Measurements from ENCODE around the gene MORN2.

Gene MORN2

DNA sequence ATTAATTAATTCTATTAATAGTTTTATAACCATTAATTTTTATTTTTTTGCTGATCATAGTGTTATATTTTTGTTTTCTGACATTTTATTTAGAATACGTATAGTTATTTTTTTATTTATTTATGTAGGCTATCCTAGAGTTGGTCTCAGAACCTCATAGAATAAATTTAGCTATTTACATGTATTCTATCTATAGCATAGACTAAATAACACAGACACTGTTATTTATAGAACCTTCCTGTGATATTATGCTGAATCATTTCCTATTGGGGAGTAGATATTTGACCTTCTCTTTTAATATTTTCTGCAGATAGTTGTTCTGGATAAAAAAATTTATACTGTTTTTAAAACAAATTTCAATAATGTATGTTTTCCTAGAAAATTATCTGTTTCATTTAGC is 34.1 kb downstream of the MORN2 start:
- H3K4me2 ChIP-seq (ENCODE audit: insufficient read depth, low read length): no peak overlapping the region
- no peak overlapping the region for H3K4me3 ChIP-seq (ENCODE audit: low read depth in 1 of 2, low read length in 2 of 2)
- TF ChIP-seq, protein P1, sequence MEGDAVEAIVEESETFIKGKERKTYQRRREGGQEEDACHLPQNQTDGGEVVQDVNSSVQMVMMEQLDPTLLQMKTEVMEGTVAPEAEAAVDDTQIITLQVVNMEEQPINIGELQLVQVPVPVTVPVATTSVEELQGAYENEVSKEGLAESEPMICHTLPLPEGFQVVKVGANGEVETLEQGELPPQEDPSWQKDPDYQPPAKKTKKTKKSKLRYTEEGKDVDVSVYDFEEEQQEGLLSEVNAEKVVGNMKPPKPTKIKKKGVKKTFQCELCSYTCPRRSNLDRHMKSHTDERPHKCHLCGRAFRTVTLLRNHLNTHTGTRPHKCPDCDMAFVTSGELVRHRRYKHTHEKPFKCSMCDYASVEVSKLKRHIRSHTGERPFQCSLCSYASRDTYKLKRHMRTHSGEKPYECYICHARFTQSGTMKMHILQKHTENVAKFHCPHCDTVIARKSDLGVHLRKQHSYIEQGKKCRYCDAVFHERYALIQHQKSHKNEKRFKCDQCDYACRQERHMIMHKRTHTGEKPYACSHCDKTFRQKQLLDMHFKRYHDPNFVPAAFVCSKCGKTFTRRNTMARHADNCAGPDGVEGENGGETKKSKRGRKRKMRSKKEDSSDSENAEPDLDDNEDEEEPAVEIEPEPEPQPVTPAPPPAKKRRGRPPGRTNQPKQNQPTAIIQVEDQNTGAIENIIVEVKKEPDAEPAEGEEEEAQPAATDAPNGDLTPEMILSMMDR (IDR thresholded peaks at IDR 0.05; ENCODE audit: borderline replicate concordance, extremely low read depth, low read length, poor library complexity, severe bottlenecking): no peak
- no peak for TF ChIP-seq EZH2 (IDR thresholded peaks at IDR 0.05; ENCODE audit: borderline replicate concordance, low read depth, low read length, severe bottlenecking)
- no peak overlapping the region for H3K27ac ChIP-seq (ENCODE audit: low read length)
- no peak overlapping the region for H3K9ac ChIP-seq (ENCODE audit: low read depth, low read length)
- no peaks in the 10 kb centered on the region for H4K20me1 ChIP-seq (ENCODE audit: insufficient read depth, low read length)
- no peaks in the 10 kb centered on the region for H3K4me1 ChIP-seq (ENCODE audit: insufficient read depth, low read length)
- H3K27me3 ChIP-seq (ENCODE audit: insufficient read depth, low read length, poor library complexity): no peaks in the 10 kb centered on the region
- DNase-seq (no peak), ATAC-seq (ENCODE audit: insufficient read depth, low read depth) (no peak)
- no peaks in the 10 kb centered on the region for H3K79me2 ChIP-seq (ENCODE audit: insufficient read depth, low read length)
- H2AFZ ChIP-seq (ENCODE audit: low read depth, low read length): no peak overlapping the region
- H3K9me3 ChIP-seq (ENCODE audit: insufficient read depth, low read length, severe bottlenecking): no peaks in the 10 kb centered on the region
- H3K36me3 ChIP-seq (ENCODE audit: insufficient read depth, low read length): no peaks in the 10 kb centered on the region

DNA sequence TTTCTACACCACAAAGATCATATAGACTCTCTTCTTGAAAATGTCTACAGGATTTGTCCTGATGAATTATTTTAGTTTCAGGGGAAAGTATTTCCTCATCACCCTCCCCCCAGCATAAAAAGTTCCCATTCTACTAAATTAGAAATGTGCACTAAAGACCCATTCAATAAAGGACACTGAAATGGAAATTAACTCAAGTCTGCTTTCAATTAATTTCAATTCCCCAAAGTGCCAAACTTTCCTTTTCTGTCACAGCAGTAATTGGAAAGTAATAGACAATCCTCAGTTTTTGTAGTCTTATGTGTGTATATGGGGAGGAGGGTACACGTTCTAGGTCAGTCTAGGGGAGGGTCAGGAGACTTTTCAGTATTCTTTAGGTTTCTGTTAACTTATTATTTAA is 35.4 kb downstream of the MORN2 start:
- no peak for TF ChIP-seq EZH2 (IDR thresholded peaks at IDR 0.05; ENCODE audit: borderline replicate concordance, low read depth, low read length, severe bottlenecking)
- TF ChIP-seq, protein P1 (IDR thresholded peaks at IDR 0.05; ENCODE audit: borderline replicate concordance, extremely low read depth, low read length, poor library complexity, severe bottlenecking): no peak
- DNase-seq: no peak
- no peaks in the 10 kb centered on the region for H3K36me3 ChIP-seq (ENCODE audit: insufficient read depth, low read length)
- H3K79me2 ChIP-seq (ENCODE audit: insufficient read depth, low read length): no peaks in the 10 kb centered on the region
- no peaks in the 10 kb centered on the region for H4K20me1 ChIP-seq (ENCODE audit: insufficient read depth, low read length)
- no peak overlapping the region for H3K9ac ChIP-seq (ENCODE audit: low read depth, low read length)
- no peak for ATAC-seq (ENCODE audit: insufficient read depth, low read depth)
- H3K4me2 ChIP-seq (ENCODE audit: insufficient read depth, low read length): no peak overlapping the region
- H2AFZ ChIP-seq (ENCODE audit: low read depth, low read length): no peak overlapping the region
- H3K27me3 ChIP-seq (ENCODE audit: insufficient read depth, low read length, poor library complexity): no peaks in the 10 kb centered on the region
- H3K27ac ChIP-seq (ENCODE audit: low read length): no peak overlapping the region
- H3K9me3 ChIP-seq (ENCODE audit: insufficient read depth, low read length, severe bottlenecking): no peaks in the 10 kb centered on the region
- no peaks in the 10 kb centered on the region for H3K4me1 ChIP-seq (ENCODE audit: insufficient read depth, low read length)
- no peak overlapping the region for H3K4me3 ChIP-seq (ENCODE audit: low read depth in 1 of 2, low read length in 2 of 2)

DNA sequence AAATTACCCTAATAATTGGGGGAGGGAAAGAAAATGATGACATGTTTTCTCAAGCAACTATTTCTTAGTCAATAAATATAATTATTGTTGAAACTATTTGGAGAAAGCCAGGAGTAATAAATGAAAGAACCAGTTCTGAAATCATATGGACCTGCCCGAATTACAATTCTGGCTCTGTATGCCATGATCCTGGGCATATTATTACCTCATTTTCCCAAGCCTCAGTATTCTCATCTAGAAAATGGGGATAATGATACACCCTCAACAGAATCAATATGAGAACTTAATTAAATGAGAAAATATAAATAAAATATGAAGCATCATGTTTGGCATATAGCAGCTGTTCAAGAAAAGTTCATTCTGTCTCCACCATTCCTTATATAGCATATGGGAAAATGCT is 36.8 kb downstream of the MORN2 start:
- Histone ChIP-seq H3K4me1 (ENCODE audit: insufficient read depth, low read length) (no peaks in the 10 kb centered on the region), H4K20me1 (ENCODE audit: insufficient read depth, low read length) (no peaks in the 10 kb centered on the region), H3K27ac (ENCODE audit: low read length) (no peak overlapping the region), H3K36me3 (ENCODE audit: insufficient read depth, low read length) (no peaks in the 10 kb centered on the region), H3K27me3 (ENCODE audit: insufficient read depth, low read length, poor library complexity) (no peaks in the 10 kb centered on the region), H3K9me3 (ENCODE audit: insufficient read depth, low read length, severe bottlenecking) (no peaks in the 10 kb centered on the region), H2AFZ (ENCODE audit: low read depth, low read length) (no peak overlapping the region), H3K79me2 (ENCODE audit: insufficient read depth, low read length) (no peaks in the 10 kb centered on the region), H3K4me2 (ENCODE audit: insufficient read depth, low read length) (no peak overlapping the region), H3K4me3 (ENCODE audit: low read depth in 1 of 2, low read length in 2 of 2) (no peak overlapping the region), H3K9ac (ENCODE audit: low read depth, low read length) (no peak overlapping the region)
- ATAC-seq (ENCODE audit: insufficient read depth, low read depth) (no peak), DNase-seq (no peak)
- TF ChIP-seq, protein P1 (IDR thresholded peaks at IDR 0.05; ENCODE audit: borderline replicate concordance, extremely low read depth, low read length, poor library complexity, severe bottlenecking): no peak
- TF ChIP-seq EZH2 (IDR thresholded peaks at IDR 0.05; ENCODE audit: borderline replicate concordance, low read depth, low read length, severe bottlenecking): no peak

DNA sequence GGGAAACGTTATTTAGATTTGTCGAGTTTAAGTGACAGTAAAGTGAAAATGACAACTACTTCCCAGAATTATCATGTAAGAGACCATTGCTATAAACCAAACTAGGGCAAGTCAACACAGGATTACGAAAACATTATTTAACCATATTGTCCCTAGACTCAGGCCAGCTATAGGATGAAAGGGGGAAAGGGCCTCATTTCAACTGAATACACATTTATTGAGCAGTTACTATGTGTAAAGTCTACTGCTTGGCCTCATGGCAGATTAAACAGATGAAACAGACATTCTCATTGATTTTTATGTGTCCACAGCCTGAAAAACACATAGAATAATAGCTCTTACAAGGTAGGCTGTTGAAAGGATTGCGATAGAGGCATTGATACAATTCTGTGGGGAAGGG is 46.6 kb downstream of the MORN2 start:
- no peak overlapping the region for H2AFZ ChIP-seq (ENCODE audit: low read depth, low read length)
- H4K20me1 ChIP-seq (ENCODE audit: insufficient read depth, low read length): no peaks in the 10 kb centered on the region
- TF ChIP-seq, protein P1 (IDR thresholded peaks at IDR 0.05; ENCODE audit: borderline replicate concordance, extremely low read depth, low read length, poor library complexity, severe bottlenecking): no peak
- no peak for TF ChIP-seq EZH2 (IDR thresholded peaks at IDR 0.05; ENCODE audit: borderline replicate concordance, low read depth, low read length, severe bottlenecking)
- DNase-seq: no peak
- no peak for ATAC-seq (ENCODE audit: insufficient read depth, low read depth)
- H3K27me3 ChIP-seq (ENCODE audit: insufficient read depth, low read length, poor library complexity): no peaks in the 10 kb centered on the region
- H3K4me1 ChIP-seq (ENCODE audit: insufficient read depth, low read length): no peaks in the 10 kb centered on the region
- no peak overlapping the region for H3K4me2 ChIP-seq (ENCODE audit: insufficient read depth, low read length)
- H3K36me3 ChIP-seq (ENCODE audit: insufficient read depth, low read length): no peaks in the 10 kb centered on the region
- no peak overlapping the region for H3K27ac ChIP-seq (ENCODE audit: low read length)
- H3K9me3 ChIP-seq (ENCODE audit: insufficient read depth, low read length, severe bottlenecking): no peaks in the 10 kb centered on the region
- H3K4me3 ChIP-seq (ENCODE audit: low read depth in 1 of 2, low read length in 2 of 2): no peak overlapping the region
- no peak overlapping the region for H3K9ac ChIP-seq (ENCODE audit: low read depth, low read length)
- H3K79me2 ChIP-seq (ENCODE audit: insufficient read depth, low read length): no peaks in the 10 kb centered on the region
